Transverse colon (tissue), 4 donors: ENCODE measurements around the gene C15orf39. TPM values are rescaled to one million over a fixed set of nuclear protein-coding genes. Genes with fewer than 3 reads are reported as not detected.

Source experiments
- DNase-seq: peaks from one replicate; pipeline ENCODE4 v3.0.0-alpha.2; 2019
- H3K27ac ChIP-seq, 4 donors: fragments of 200-600 bp; sonication (generic); 2 replicates each; pipeline ENCODE4 v1.5.1; 2016 to 2018; ENCODE audit warnings: inconsistent platforms in 4 of 4
- H3K27me3 ChIP-seq: fragments of 200-600 bp; sonication (generic); 2 replicates; pipeline ENCODE4 v1.5.1; 2017; ENCODE audit warnings: inconsistent platforms
- H3K36me3 ChIP-seq, 4 donors: fragments of 200-600 bp; sonication (generic); 2 replicates each; pipeline ENCODE4 v1.5.1; 2017 to 2019; ENCODE audit warnings: inconsistent platforms in 4 of 4
- H3K4me1 ChIP-seq, 4 donors: fragments of 200-600 bp; sonication (generic); 2 replicates each; pipeline ENCODE4 v1.5.1; 2017 to 2020; ENCODE audit warnings: inconsistent platforms in 4 of 4
- H3K4me3 ChIP-seq, 4 donors: fragments of 200-600 bp; sonication (generic); 1 replicate in 1 of 4; 2 replicates in 3 of 4; pipeline versions ENCODE4 v1.5.1 to v1.6.1; 2017 to 2019; ENCODE audit warnings: inconsistent platforms in 4 of 4
- H3K9me3 ChIP-seq, 2 donors: fragments of 200-600 bp; sonication (generic); 2 replicates each; pipeline ENCODE4 v1.5.1; 2017 to 2019; ENCODE audit warnings: inconsistent platforms in 2 of 2
- EP300 ChIP-seq: sonication (generic); formaldehyde crosslinking; IDR thresholded peaks from one replicate; pipeline ENCODE4 v1.6.1; 2017; ENCODE audit warnings: antibody characterized with exemption, low read depth
- POLR2A ChIP-seq: fragments of 450-650 bp; IDR thresholded peaks from one replicate; pipeline ENCODE4 v1.6.1; 2016; ENCODE audit warnings: antibody characterized with exemption, mild to moderate bottlenecking, moderate library complexity
- POLR2AphosphoS5 ChIP-seq, 3 donors: sonication (generic); formaldehyde crosslinking; IDR thresholded peaks; one replicate each; pipeline ENCODE4 v1.6.1; 2016; ENCODE audit warnings: antibody characterized with exemption in 3 of 3
- WGBS, 2 donors: methylation state at CpG; one replicate each; pipeline ENCODE4 v1.1.5; 2018; ENCODE audit warnings: low coverage in 1 of 2; 5-methylcytosine and 5-hydroxymethylcytosine counted together
- in situ Hi-C, 4 donors: fragments of 200-750 bp; cut with MboI; loops; one replicate each; pipeline versions ENCODE4 v1.15.0 to v1.15.1; 2017; ENCODE audit warnings: low sequenced_read_pairs in 3 of 4, low pct_ligation_motif_present in 1 of 4, low pct_unique_long_range_greater_than_20kb in 1 of 4
- intact Hi-C: fragments of 100-400 bp; cut with DNase I; formaldehyde crosslinking; loops from one replicate; pipeline ENCODE4 v1.15.1; 2023; ENCODE audit warnings: low total_unique reads
- total RNA-seq, 4 donors: library from RNA; depleted of rRNA; stranded (reverse); fragments of >200 nt; gene quantifications; one replicate each; pipeline ENCODE4 v1.1.0, GENCODE V29; 2016
- TF ChIP-seq, protein P1 (sequence below), 5 experiments: fragments of 200-600 bp in 3 of 5; fragments of 450-650 bp in 2 of 5; sonication (generic) in 3 of 5; IDR thresholded peaks; 1 replicate in 2 of 5; 2 replicates in 3 of 5; pipeline ENCODE4 v1.5.1; 2016 to 2017; ENCODE audit warnings: antibody characterized with exemption in 5 of 5, inconsistent platforms in 3 of 5, mild to moderate bottlenecking in 2 of 5, moderate library complexity in 1 of 5

The C15orf39 gene
- total RNA-seq, 4 donors from 2014 or later, result 20.9 to 27.9 (median 26.7) TPM

DNA sequence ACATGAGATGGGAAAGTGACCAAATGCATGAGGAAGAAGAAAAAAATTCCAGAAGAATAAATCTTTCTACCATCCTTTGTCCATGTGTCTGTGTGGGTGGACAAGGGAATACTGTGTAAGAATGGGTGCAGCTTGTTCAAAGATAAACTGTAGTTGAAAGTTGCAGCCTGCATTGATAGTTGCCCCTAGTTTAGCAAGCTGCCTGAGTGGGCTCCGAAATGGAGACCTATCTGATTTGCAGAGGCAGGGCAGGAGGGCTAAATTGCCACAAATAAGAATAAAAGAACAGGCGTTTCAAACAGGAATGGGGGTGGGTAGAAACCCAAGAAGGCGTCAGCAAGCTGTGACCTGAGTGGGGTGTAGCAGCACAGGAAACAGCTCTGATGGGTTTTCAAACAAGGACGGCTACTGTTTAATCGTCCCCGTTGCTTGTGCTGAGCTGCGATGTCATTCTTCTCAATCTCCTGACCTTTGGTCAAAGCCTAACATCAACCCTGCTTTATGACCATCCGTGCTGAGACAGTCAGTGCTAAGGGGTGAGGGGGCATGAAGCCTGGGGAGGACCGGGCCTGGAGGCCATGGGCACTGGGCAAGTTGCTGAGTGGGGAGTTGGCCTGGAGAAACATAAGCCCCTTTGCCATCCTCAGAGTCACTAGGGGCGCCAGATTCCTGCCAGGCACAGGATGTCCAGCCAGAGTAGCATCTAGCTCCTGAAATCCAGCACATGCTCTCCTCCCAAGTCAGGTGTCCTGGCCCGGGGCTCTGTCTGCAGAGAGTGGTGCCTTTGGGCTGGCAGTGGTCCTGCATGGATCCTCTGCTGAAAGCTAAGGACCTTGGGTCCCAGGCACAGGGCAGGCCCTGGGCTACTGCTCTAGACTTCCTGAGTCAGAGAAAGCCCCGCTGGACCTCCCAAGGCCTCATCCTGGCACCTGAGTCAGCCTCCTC, 19.2 kb upstream of the C15orf39 start:
- Histone ChIP-seq H3K9me3 (no peaks in the 10 kb centered on the region), H3K27ac (peak overlapping the region in 2 of 4 donors; percentile 59 to 76), H3K4me3 (no peak overlapping the region), H3K27me3 (peaks cover 6% of the 10 kb centered on the region), H3K4me1 (peaks cover 42 to 56% (median 53%) of the 10 kb centered on the region in 4 donors), H3K36me3 (no peaks in the 10 kb centered on the region)
- WGBS, 2 donors, result 39 to 40% methylated on average over 1 to 12 of the region's 12 CpGs
- in situ Hi-C loops (no loop called here), intact Hi-C loops (no loop called here)
- TF ChIP-seq POLR2AphosphoS5 (IDR thresholded peaks at IDR 0.05), result peak in 1 of 3 donors; percentile 34
- TF ChIP-seq, protein P1, sequence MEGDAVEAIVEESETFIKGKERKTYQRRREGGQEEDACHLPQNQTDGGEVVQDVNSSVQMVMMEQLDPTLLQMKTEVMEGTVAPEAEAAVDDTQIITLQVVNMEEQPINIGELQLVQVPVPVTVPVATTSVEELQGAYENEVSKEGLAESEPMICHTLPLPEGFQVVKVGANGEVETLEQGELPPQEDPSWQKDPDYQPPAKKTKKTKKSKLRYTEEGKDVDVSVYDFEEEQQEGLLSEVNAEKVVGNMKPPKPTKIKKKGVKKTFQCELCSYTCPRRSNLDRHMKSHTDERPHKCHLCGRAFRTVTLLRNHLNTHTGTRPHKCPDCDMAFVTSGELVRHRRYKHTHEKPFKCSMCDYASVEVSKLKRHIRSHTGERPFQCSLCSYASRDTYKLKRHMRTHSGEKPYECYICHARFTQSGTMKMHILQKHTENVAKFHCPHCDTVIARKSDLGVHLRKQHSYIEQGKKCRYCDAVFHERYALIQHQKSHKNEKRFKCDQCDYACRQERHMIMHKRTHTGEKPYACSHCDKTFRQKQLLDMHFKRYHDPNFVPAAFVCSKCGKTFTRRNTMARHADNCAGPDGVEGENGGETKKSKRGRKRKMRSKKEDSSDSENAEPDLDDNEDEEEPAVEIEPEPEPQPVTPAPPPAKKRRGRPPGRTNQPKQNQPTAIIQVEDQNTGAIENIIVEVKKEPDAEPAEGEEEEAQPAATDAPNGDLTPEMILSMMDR (IDR thresholded peaks at IDR 0.05), result no peak
- DNase-seq, result peak; percentile 60

DNA sequence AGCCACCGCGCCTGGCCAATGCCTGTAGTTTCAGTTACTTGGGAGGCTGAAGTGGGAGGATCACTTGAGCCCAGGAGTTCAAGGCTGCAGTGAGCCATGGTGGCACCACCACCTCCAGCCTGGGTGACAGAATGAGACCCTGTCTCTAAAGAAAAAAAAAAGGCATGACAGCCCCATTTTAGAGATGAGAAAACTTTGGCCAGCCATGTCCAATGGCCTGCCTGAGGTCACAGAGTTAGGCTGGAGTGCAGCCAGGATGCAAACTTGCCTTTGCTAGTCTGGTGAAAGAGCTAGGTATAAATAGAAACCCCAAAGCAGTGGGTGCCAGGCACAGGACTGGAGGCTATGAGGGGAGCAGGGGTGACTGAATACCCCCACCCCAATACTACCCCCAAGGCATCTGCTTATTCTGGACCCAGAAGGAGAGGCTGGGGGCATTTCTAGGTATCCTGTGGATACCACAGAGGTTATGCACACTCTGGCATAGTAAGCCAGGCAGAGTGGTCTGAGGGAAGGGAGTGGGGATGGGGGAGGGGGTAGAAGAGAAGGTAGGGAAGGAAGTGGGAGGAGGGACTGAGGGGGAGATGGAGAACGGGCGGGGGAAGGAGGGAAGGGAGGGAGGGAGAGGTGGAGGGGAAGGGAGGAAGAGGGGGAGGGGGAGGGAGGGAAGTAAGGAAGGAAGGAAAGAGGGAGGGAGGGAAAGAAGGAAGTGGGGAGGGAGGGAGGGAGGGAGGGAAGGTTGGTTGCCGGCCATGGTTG, 16.2 kb upstream of the C15orf39 start:
- Histone ChIP-seq H3K27me3 (no peaks in the 10 kb centered on the region), H3K27ac (no peak overlapping the region), H3K4me1 (peaks cover 12 to 26% (median 23%) of the 10 kb centered on the region in 4 donors), H3K36me3 (no peaks in the 10 kb centered on the region), H3K9me3 (no peaks in the 10 kb centered on the region), H3K4me3 (no peak overlapping the region)
- intact Hi-C loops (no loop called here), in situ Hi-C loops (no loop called here)
- TF ChIP-seq POLR2A (no peak), EP300 (no peak), POLR2AphosphoS5 (IDR thresholded peaks at IDR 0.05) (no peak)
- TF ChIP-seq, protein P1 (IDR thresholded peaks at IDR 0.05), result no peak
- DNase-seq, result no peak
- 74 to 75% methylated on average over 1 to 5 of the region's 5 CpGs for WGBS, 2 donors

DNA sequence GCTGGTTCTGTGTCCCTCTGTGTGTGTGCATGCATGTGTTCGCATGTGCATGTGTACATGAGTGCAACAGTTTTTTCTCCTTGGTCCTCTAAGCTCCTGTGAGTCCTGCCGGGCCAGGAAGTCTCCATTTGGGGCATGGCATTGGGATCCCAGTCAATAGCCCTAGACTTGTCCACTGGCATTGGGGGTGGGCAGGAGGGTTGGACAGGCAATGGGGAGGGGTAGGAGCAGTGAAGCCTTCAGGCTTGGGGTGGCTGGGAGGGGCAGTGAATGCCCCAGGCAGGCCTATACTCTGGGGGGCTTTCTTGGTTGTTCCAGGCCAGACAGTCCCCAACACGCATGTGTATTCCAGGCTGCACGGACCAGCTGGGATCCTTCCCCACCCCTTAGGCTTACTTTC, 15.6 kb upstream of the C15orf39 start:
- TF ChIP-seq EP300 (no peak), POLR2AphosphoS5 (IDR thresholded peaks at IDR 0.05) (no peak), POLR2A (no peak)
- TF ChIP-seq, protein P1 (IDR thresholded peaks at IDR 0.05), result no peak
- Histone ChIP-seq H3K27ac (no peak overlapping the region), H3K9me3 (no peaks in the 10 kb centered on the region), H3K36me3 (no peaks in the 10 kb centered on the region), H3K4me1 (peaks cover 8 to 20% (median 17%) of the 10 kb centered on the region in 4 donors), H3K27me3 (no peaks in the 10 kb centered on the region), H3K4me3 (no peak overlapping the region)
- 88 to 95% methylated on average over 2 to 4 of the region's 4 CpGs for WGBS, 2 donors
- DNase-seq, result no peak
- in situ Hi-C loops, result no loop called here
- intact Hi-C loops, result no loop called here

DNA sequence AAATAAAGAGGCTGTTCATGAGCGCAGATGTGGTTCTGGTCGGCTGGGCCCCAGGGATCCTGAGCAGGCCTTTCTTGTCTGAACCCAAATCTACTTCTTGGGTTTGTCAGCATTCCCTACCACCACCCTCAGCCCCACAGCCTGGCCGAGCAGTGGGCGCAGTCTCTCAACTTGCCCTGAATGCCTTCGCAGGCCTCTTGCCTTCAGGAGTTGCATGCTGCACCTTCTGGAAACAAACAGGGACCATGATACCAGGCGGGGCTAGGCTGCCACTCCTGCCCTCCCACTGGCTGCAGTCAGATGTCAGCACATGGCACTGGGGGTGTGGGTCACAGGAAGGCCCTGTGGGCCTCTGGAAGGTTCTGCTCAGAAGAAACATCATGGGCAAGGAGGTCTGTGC, 13.2 kb upstream of the C15orf39 start:
- TF ChIP-seq, protein P1 (IDR thresholded peaks at IDR 0.05), result no peak
- TF ChIP-seq POLR2AphosphoS5 (IDR thresholded peaks at IDR 0.05) (no peak), EP300 (no peak)
- Histone ChIP-seq H3K9me3 (no peaks in the 10 kb centered on the region), H3K4me3 (no peak overlapping the region), H3K27me3 (no peaks in the 10 kb centered on the region), H3K27ac (no peak overlapping the region), H3K4me1 (no peaks in the 10 kb centered on the region), H3K36me3 (no peaks in the 10 kb centered on the region)
- WGBS, 2 donors, result 90% methylated on average over 6 of the region's 6 CpGs; no CpG with 5 or more reads in 1 of the 2 donors
- in situ Hi-C loops, result no loop called here
- intact Hi-C loops, result no loop called here
- DNase-seq, result no peak
